Endothelial cell (in vitro differentiated cells): ENCODE results near the gene TAMALIN. TPM values are rescaled to one million over a fixed set of nuclear protein-coding genes. Genes with fewer than 3 reads are reported as not detected.

ENCODE experiments used
- DNase-seq: peaks from one replicate; pipeline ENCODE4 v3.0.0; 2021; ENCODE audit warnings: low spot score
- H3K27ac Mint-ChIP-seq: one replicate; pipeline ENCODE4 v1.8.0; 2021; ENCODE audit warnings: mixed read lengths, inconsistent platforms; ENCODE audit not compliant: unreplicated experiment
- H3K27me3 Mint-ChIP-seq: one replicate; pipeline ENCODE4 v1.8.0; 2021; ENCODE audit warnings: mild to moderate bottlenecking, moderate library complexity, mixed read lengths, inconsistent platforms; ENCODE audit not compliant: unreplicated experiment
- H3K36me3 Mint-ChIP-seq: one replicate; pipeline ENCODE4 v1.8.0; 2021; ENCODE audit warnings: mild to moderate bottlenecking, low read depth, mixed read lengths, inconsistent platforms; ENCODE audit not compliant: unreplicated experiment
- H3K4me1 Mint-ChIP-seq: one replicate; pipeline ENCODE4 v1.8.0; 2021; ENCODE audit warnings: mild to moderate bottlenecking, mixed read lengths, inconsistent platforms; ENCODE audit not compliant: unreplicated experiment
- H3K4me3 Mint-ChIP-seq: one replicate; pipeline ENCODE4 v1.8.0; 2021; ENCODE audit warnings: mild to moderate bottlenecking, mixed read lengths, inconsistent platforms; ENCODE audit not compliant: unreplicated experiment
- H3K9me3 Mint-ChIP-seq: one replicate; pipeline ENCODE4 v1.8.0; 2021; ENCODE audit warnings: mixed read lengths, inconsistent platforms; ENCODE audit not compliant: unreplicated experiment
- total RNA-seq: library from RNA; stranded (reverse); fragmentation: NEBNext Ultra II Directional; extraction: Animal tissue kit (Norgen Biotek cat#: 25700); gene quantifications from one replicate; pipeline ENCODE4 v1.2.1, GENCODE V29; 2021; ENCODE audit not compliant: unreplicated experiment
- TF ChIP-seq, protein P1 (sequence below): fragments of 200-600 bp; sonication (generic); IDR thresholded peaks from one replicate; pipeline ENCODE4 v1.5.0; 2021; ENCODE audit warnings: antibody characterized with exemption; ENCODE audit not compliant: unreplicated experiment

TAMALIN gene
- total RNA-seq, 1 donor from 2014 or later, result 29.7 TPM

DNA sequence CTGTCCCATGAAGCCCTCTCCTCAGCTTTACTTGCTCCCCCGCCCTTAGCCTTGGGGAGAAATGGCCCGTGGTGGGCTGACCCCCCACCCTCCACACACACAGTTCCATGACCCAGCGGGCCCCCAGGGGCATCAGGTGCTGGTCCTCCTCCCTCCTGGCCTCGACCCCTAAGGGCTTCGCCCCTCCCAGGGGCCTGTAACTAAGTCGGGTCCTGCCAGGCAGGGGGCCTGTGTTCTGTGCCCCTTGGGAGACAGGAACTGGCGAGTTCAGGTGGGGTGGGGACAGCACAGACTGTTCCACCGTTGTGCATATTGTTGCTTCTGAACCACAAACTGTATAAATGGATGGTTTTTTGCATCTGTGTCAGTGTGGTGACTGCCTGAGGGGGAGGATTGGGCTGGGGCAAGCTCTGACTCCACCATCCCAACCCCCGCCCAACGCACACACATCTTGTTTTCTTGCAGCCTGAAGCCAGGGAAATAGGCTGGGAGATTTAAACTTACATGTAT is 8.8 kb downstream of the TAMALIN start:
- Mint-ChIP-seq H3K9me3 (no peaks in the 10 kb centered on the region), H3K4me3 (no peak overlapping the region), H3K4me1 (peaks cover 22% of the 10 kb centered on the region), H3K36me3 (peaks cover 26% of the 10 kb centered on the region), H3K27ac (no peak overlapping the region), H3K27me3 (peaks cover 15% of the 10 kb centered on the region)
- TF ChIP-seq, protein P1, sequence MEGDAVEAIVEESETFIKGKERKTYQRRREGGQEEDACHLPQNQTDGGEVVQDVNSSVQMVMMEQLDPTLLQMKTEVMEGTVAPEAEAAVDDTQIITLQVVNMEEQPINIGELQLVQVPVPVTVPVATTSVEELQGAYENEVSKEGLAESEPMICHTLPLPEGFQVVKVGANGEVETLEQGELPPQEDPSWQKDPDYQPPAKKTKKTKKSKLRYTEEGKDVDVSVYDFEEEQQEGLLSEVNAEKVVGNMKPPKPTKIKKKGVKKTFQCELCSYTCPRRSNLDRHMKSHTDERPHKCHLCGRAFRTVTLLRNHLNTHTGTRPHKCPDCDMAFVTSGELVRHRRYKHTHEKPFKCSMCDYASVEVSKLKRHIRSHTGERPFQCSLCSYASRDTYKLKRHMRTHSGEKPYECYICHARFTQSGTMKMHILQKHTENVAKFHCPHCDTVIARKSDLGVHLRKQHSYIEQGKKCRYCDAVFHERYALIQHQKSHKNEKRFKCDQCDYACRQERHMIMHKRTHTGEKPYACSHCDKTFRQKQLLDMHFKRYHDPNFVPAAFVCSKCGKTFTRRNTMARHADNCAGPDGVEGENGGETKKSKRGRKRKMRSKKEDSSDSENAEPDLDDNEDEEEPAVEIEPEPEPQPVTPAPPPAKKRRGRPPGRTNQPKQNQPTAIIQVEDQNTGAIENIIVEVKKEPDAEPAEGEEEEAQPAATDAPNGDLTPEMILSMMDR, result no peak
- no peak for DNase-seq

DNA sequence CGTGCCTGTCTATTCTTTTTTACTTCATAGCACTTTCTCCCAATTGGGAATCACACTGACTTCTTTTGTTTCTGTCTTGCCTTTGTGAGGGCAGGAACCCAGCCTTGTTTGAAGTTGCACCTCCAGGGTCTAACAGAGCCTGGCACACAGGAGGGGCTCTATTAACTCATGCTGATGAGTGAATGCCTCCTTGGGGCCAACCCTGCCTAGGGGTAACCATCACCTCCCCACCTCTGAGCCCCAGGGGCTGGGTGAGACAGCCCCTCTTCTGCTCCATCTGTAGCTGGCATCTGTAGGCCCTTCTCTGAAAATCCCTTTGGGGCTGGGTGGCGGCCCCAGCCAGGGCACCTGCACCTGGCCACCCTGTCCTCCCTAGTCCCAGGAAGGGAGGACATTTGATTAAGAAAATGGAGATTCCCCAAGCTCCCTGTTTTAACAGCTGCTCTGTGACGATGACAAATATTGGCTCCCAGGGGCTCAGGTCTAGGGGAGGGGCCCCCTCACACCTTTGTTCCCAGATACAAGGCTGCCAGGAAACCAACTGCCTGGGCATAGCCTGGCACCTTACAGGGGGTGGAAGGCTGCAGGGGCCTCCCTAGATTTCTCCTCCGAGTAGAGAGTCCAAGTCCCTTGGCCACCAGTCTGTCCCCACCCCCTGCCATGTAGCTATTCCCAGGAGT is 11.8 kb downstream of the TAMALIN start:
- H3K9me3 Mint-ChIP-seq, result no peaks in the 10 kb centered on the region
- H3K4me3 Mint-ChIP-seq, result no peak overlapping the region
- peaks cover 14% of the 10 kb centered on the region for H3K27me3 Mint-ChIP-seq
- no peak for DNase-seq
- TF ChIP-seq, protein P1, result no peak
- peaks cover 22% of the 10 kb centered on the region for H3K36me3 Mint-ChIP-seq
- peaks cover 15% of the 10 kb centered on the region for H3K4me1 Mint-ChIP-seq
- H3K27ac Mint-ChIP-seq, result no peak overlapping the region

DNA sequence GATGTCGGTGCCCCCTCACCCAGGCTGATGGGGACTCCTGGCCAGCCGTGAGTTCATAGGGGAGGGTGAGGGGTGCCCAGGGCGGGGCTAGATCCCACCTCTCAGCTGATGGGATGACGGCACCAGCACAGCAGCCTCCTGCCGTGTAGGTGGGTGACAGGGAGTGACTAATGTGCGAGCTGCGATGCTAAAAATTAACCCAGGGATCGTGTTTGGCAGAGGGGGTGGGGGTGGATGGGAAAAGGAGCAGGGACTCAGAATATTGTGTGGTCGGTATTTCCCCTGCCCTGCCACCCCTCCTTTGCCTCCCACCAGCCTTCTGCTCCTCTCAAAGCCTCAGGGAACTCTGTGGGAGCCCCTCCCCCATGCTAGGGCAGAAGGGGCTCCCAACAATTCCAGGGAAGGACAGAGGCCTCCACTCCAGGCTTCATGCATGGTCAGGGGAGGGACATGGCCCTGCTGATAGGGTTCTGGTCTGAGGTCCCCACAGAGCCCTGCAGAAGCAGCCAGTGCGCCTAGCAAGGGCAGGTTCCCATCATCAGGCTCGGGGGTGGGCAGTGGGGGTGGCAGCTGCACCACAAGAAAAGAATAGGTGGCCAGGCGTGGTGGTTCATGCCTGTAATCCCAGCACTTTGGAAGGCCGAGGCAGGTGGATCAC is 12.5 kb downstream of the TAMALIN start:
- Mint-ChIP-seq H3K9me3 (no peaks in the 10 kb centered on the region), H3K4me1 (peaks cover 9% of the 10 kb centered on the region), H3K27ac (no peak overlapping the region), H3K36me3 (peaks cover 15% of the 10 kb centered on the region), H3K4me3 (no peak overlapping the region), H3K27me3 (peaks cover 11% of the 10 kb centered on the region)
- TF ChIP-seq, protein P1, result no peak
- DNase-seq, result no peak

DNA sequence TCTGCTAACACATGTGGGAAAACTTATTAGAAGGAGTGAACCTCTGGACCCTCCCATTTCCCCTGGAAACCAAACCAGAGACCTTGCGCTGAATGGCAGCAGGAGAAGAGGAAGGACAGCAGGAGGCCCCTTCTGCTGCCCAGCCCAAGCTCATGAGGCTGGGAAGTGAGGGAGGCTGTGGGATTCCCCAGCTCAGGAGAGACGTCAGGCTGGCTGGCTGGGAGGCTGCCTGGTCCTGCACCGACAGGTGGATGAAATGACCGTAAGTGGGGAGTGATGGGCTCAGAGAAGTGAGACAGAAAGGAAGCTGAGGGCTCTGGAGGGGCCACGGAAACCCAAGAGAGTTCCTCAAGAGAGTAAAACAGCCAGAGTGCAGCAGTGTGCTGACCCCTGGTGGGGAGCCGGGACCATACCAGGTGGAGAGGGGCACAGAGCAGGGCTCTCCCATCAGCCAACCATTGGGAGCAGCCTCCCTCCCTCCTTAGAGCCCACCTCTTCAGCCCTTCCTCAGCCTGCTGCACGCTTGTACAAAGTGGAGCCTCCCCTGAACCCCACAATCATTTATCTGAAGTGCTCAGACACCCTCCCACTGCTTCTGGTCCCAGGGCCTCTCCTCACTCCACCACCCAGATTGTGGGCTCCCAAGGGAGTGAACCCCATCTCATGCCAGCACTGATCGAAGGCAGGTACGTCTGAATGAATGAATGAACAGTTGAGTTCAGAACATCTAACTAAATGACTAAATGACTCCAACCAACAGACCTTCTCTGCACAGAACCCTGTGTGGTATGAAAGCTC is 14.0 kb downstream of the TAMALIN start:
- TF ChIP-seq, protein P1, result peak; percentile 81
- peak overlapping the region; percentile 57 for H3K4me3 Mint-ChIP-seq
- peaks cover 13% of the 10 kb centered on the region for H3K4me1 Mint-ChIP-seq
- DNase-seq, result peak; percentile 82
- no peaks in the 10 kb centered on the region for H3K9me3 Mint-ChIP-seq
- peaks cover 12% of the 10 kb centered on the region for H3K27me3 Mint-ChIP-seq
- H3K36me3 Mint-ChIP-seq, result peaks cover 13% of the 10 kb centered on the region
- H3K27ac Mint-ChIP-seq, result peak overlapping the region; percentile 15
